ENCODE results near the gene ANKRD63.

DNA sequence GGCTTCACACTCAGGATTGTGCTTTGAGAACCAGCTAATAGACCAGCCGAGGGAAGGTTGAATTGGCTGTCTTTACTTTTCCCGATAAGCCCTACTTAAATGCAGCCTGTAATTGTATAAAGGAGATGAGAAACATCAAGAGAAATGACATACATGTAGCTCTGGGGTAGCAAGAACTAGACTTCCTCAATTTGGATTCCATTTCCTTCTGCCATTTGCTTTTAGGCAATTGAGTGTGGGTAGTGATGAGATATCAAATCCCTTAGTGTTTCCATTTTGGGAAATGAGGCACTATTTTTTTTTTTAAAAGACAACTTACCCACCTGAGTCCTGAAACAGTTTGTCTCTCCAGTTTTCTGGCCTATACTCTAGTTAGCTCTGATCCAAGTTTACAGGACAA is 42.8 kb upstream of the ANKRD63 start:
- TF ChIP-seq YY1 (IDR thresholded peaks at IDR 0.05; ENCODE audit: insufficient read depth, insufficient read length) = no peak
- TF ChIP-seq ZNF274 (IDR thresholded peaks at IDR 0.05; ENCODE audit: low read depth, low read length) = no peak
- TF ChIP-seq SUZ12 (IDR thresholded peaks at IDR 0.05; ENCODE audit: extremely low read depth, insufficient read depth, insufficient read length) = no peak

Measured in NT2/D1 (cell line).